ENCODE results near the gene FGF21.
"Not testable (repeated sequence)": the region's sequence is repeated elsewhere in the genome, so short reads cannot be mapped to it uniquely, and the experiment has no call there.

Gene FGF21

GRCh38 chr19:48750771-48751504, 4.4 kb upstream of the FGF21 start:
- no peak for DNase-seq

- no peak for DNase-seq
Observed at GRCh38 chr19:48751845-48752495, 3.4 kb upstream of the FGF21 start.

GRCh38 chr19:48752496-48753365, 2.6 kb upstream of the FGF21 start, which contains the start of gene FUT1:
Gene FUT1 (minus strand): TSS chr19:48752641. CDS start chr19:48751281, 1,360 bp downstream.
- peak in 11 of 58 donors; percentile 5 to 42 (median 20) for DNase-seq

DNA sequence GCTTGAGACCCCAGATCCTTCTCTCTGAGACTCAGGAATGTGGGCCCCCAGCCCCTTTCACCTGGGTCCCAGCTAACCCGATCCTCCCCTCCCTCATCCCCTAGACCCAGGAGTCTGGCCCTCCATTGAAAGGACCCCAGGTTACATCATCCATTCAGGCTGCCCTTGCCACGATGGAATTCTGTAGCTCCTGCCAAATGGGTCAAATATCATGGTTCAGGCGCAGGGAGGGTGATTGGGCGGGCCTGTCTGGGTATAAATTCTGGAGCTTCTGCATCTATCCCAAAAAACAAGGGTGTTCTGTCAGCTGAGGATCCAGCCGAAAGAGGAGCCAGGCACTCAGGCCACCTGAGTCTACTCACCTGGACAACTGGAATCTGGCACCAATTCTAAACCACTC, 463 bp downstream of the FGF21 start:
- no peak for DNase-seq

DNA sequence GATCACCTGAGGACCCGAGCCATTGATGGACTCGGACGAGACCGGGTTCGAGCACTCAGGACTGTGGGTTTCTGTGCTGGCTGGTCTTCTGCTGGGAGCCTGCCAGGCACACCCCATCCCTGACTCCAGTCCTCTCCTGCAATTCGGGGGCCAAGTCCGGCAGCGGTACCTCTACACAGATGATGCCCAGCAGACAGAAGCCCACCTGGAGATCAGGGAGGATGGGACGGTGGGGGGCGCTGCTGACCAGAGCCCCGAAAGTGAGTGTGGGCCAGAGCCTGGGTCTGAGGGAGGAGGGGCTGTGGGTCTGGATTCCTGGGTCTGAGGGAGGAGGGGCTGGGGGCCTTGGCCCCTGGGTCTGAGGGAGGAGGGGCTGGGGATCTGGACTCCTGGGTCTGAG, 888 bp downstream of the FGF21 start:
- no peak for DNase-seq

GRCh38 chr19:48756686-48757085, 1.4 kb downstream of the FGF21 start:
- no peak for DNase-seq

DNA sequence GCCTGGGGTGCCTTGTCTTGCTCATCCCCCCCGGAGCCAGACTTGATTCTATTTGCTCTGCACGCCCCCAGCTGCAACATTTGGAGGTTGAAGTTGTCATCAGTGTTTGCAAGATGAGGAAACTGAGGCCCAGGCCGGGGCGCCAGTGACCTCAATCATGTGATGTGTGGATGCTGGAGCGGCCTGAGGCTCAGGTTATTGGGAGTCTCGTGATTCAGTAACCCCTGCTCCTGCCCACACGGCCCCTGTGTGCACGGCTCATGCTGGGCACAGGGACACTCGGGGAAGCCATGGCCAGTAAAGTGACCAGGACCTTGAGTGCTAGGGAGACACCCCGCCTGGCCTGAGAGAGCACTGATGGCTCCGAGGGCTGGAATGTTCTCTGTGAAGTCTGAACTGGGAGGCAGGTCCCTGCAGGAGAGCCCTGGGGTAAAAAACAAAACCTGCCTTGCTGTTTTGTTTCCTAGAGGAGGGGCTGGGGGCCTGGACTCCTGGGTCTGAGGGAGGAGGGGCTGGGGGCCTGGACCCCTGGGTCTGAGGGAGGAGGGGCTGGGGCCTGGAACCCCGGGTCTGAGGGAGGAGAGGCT, 1.9 kb downstream of the FGF21 start:
- DNase-seq = no peak

DNA sequence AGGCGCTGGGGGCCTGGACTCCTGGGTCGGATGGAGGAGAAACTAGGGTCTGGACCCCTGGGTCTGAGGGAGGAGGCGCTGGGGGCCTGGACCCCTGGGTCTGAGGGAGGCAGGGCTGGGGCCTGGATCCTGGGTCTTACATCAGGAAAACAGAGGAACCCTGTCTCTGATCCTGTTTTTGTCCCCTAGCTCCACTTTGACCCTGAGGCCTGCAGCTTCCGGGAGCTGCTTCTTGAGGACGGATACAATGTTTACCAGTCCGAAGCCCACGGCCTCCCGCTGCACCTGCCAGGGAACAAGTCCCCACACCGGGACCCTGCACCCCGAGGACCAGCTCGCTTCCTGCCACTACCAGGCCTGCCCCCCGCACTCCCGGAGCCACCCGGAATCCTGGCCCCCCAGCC, 2.4 kb downstream of the FGF21 start:
- no peak for DNase-seq

DNA sequence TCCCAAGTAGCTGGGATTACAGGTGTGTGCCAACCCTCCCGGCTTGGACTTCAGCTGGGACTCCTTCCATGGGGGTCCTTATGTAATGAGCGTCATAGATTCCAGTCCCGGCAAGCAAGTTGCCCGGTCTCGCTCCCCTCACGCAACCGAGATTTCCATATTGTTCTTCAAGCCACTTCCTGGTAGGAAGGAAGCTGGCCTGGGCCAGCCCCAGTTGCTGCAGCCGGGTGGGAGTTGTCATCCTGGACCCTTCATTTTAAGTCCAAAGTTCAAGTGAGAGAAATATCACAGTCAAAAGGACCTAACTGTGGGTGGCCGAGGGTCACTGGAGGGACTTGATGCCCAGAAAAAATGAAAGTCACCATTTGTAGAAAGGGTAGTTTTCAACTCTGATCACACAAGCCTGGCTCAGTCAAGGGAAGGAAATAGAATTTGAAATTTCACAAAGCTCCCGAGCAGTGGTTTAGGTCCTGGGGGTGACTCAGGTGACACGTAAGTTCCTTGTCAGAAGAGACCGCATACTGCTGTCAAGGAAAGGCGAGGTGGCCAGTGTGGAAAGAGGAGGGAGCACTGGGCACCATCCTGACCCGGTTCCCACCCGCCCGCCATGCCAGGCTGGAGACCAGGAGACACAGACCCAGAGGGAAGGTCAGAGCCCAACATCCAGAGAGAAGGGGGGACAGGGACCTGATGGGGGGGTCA, 5.3 kb downstream of the FGF21 start:
- no peak for DNase-seq

DNA sequence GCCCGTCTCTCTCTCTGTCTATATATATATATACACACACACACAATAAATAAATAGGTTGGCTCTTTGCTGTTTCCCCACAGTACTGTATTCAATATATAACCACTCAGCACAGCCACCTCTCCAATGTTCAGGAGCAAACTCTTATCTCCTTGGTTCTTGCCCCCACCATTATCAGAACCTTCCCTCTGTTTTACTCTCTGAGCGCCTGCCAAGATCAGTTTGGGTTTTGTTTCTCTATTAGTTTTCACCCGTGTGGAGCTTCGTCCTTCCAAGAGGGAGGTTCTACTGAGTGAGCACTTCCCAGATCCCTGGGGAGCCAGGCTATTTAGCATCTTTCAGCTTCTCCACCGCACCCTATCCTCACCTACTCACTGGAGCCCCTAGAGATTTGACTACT, 10.5 kb downstream of the FGF21 start:
- DNase-seq = not testable (repeated sequence)

DNA sequence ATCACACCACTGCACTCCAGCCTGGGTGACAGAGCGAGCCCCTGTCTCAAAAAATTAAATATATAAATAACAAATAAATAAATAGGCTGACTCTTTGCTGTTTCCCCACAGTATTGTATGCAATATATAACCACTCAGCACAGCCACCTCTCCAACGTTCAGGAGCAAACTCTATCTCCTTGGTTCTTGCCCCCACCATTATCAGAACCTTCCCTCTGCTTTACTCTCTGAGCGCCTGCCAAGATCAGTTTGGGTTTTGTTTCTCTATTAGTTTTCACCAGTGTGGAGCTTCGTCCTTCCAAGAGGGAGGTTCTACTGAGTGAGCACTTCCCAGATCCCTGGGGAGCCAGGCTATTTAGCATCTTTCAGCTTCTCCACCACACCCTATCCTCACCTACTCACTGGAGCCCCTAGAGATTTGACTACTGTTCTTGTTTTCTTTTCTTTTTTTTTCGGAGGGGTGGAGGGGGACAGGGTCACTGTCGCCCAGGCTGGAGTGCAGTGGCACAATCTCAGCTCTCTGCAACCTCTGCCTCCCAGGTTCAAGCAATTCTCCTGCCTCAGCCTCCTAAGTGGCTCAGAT, 12.9 kb downstream of the FGF21 start:
- not testable (repeated sequence) for DNase-seq

- DNase-seq = no peak
Observed at GRCh38 chr19:48768994-48769713, 13.8 kb downstream of the FGF21 start.

DNA sequence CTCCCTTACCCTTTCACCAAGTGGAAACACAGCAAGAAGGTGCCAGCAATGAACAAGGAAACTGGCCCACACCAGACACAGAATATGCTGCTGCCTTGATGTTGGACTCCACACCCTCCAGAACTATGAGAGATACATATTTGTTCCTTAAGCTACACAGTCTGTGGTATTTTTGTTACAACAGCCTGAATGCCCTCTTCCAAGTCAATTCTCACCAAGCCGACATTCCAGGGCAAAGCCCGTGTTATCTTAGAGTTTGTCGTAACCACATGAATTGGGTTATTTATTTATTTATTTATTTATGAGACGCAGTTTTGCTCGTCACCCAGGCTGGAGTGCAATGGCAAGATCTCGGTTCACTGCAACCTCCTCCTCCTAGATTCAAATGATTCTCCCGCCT, 14.9 kb downstream of the FGF21 start:
- DNase-seq = no peak

GRCh38 chr19:48770734-48771472, 15.6 kb downstream of the FGF21 start:
- DNase-seq = no peak

GRCh38 chr19:48772503-48772953, 17.2 kb downstream of the FGF21 start:
- DNase-seq = no peak

GRCh38 chr19:48777139-48777538, 21.8 kb downstream of the FGF21 start:
- no peak for DNase-seq

DNA sequence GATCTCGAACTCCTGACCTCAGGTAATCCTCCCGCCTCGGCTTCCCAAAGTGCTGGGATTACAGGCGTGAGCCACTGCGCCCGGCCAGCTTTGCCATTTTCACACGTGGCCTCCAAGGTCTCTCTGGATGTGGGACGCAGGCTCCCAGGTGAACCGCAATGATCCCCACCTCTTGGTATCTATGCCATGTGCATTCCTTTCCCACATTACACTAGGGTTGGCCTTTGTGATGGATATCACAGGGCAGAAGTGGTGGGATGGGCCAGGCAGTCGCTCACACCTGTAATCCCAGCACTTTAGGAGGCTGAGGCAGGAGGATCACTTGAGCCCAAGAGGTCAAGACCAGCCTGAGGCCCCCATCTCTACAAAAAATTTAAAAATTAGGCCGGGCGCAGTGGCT, 22.4 kb downstream of the FGF21 start:
- DNase-seq = no peak

DNA sequence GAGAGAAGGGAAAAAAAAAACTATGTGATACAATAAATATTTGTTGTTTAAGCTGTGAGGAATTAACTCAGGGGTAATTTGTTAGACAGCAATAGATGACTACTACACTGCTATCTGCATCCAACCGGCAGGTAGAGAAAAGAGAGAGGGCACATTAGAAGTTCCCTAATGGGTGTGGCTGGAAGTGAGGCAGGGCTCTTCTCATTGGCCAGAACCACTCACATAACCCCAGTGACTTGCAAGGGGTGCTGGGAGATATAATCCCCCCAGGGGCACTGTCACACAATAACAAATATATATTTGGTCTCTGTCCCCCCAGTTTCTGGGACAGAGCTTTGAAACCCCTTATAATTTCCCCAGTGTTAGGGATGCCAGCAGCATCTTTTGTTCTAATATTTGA, 24.3 kb downstream of the FGF21 start:
- no peak for DNase-seq

Measured in anterior cingulate cortex (tissue), 58 donors.